Left renal cortex interstitium (tissue), 4 donors: ENCODE data around the gene ZGPAT. TPM values are rescaled to one million over a fixed set of nuclear protein-coding genes. Genes with fewer than 3 reads are reported as not detected.

Experiments
- DNase-seq, 4 donors: peaks; one replicate each; pipeline ENCODE4 v3.0.0-alpha.2; 2013; ENCODE audit warnings: low read depth in 4 of 4, low spot score in 2 of 4, missing footprints in 1 of 4
- polyA plus RNA-seq, 4 donors: library from polyadenylated mRNA; unstranded; fragments of 120-200 nt; gene quantifications; one replicate each; pipeline ENCODE4 v1.2.1, GENCODE V29; 2013; ENCODE audit not compliant: insufficient read length in 4 of 4

ZGPAT gene
- polyA plus RNA-seq, 4 donors = 15.1 to 27.6 (median 23.7) TPM

- DNase-seq = no peak
These were observed 34.7 kb downstream of the ZGPAT start for GRCh38 chr20:63742381-63743024.

GRCh38 chr20:63743210-63743970 is 35.6 kb downstream of the ZGPAT start:
- no peak for DNase-seq

- DNase-seq = no peak
These were observed 36.3 kb downstream of the ZGPAT start for GRCh38 chr20:63744158-63744557.

GRCh38 chr20:63744574-63745423 is 37.0 kb downstream of the ZGPAT start:
- no peak for DNase-seq

- DNase-seq = no peak
These were observed 37.6 kb downstream of the ZGPAT start for GRCh38 chr20:63745424-63745805.

GRCh38 chr20:63745961-63746731 is 38.3 kb downstream of the ZGPAT start:
- no peak for DNase-seq

GRCh38 chr20:63746751-63747315 is 39.0 kb downstream of the ZGPAT start:
- no peak for DNase-seq

- no peak for DNase-seq
These were observed 39.8 kb downstream of the ZGPAT start for GRCh38 chr20:63747622-63748069.

- DNase-seq = no peak
These were observed 40.5 kb downstream of the ZGPAT start for GRCh38 chr20:63748070-63748933.

- no peak for DNase-seq
These were observed 41.1 kb downstream of the ZGPAT start for GRCh38 chr20:63748934-63749270.

- DNase-seq = no peak
These were observed 42.0 kb downstream of the ZGPAT start for GRCh38 chr20:63749597-63750508.

GRCh38 chr20:63750807-63751470 is 43.1 kb downstream of the ZGPAT start:
- DNase-seq = no peak

- no peak for DNase-seq
These were observed 43.8 kb downstream of the ZGPAT start for GRCh38 chr20:63751471-63752271.

GRCh38 chr20:63752411-63753101 is 44.7 kb downstream of the ZGPAT start:
- DNase-seq = no peak

GRCh38 chr20:63753381-63753780 is 45.5 kb downstream of the ZGPAT start:
- no peak for DNase-seq

- no peak for DNase-seq
These were observed 46.2 kb downstream of the ZGPAT start for GRCh38 chr20:63754008-63754407.
